Left ventricle myocardium inferior (tissue), 1 donor: ENCODE results near the gene GVQW3. TPM values are rescaled to one million over a fixed set of nuclear protein-coding genes. Genes with fewer than 3 reads are reported as not detected.
"Not testable (repeated sequence)": the region's sequence is repeated elsewhere in the genome, so short reads cannot be mapped to it uniquely, and the experiment has no call there.

ENCODE experiments used
- DNase-seq: peaks from one replicate; pipeline ENCODE4 v3.0.0-alpha.2; 2020
- H3K27ac ChIP-seq: fragments of 200-600 bp; replicated peaks from 2 replicates; pipeline ENCODE4 v1.8.0; 2021
- H3K27me3 ChIP-seq: fragments of 200-600 bp; 2 replicates; pipeline ENCODE4 v1.8.0; 2021; ENCODE audit warnings: low read depth
- H3K36me3 ChIP-seq: fragments of 200-600 bp; 2 replicates; pipeline ENCODE4 v1.8.0; 2021
- H3K4me1 ChIP-seq: fragments of 200-600 bp; 2 replicates; pipeline ENCODE4 v1.8.0; 2021
- H3K4me3 ChIP-seq: fragments of 200-600 bp; 2 replicates; pipeline ENCODE4 v1.8.0; 2021; ENCODE audit warnings: mild to moderate bottlenecking, moderate library complexity
- H3K9me3 ChIP-seq: fragments of 200-600 bp; replicated peaks from 2 replicates; pipeline ENCODE4 v1.8.0; 2021
- intact Hi-C: fragments of 100-400 bp; cut with micrococcal nuclease; formaldehyde crosslinking; loops from one replicate; pipeline ENCODE4 v1.11.0; 2022
- total RNA-seq: library from RNA; stranded (reverse); fragmentation: NEBNext Ultra II Directional; extraction: Animal tissue kit (Norgen Biotek cat#: 25700); gene quantifications from one replicate; pipeline ENCODE4 v1.2.1, GENCODE V29; 2021
- TF ChIP-seq, protein P1 (sequence below): fragments of 200-600 bp; IDR thresholded peaks from 2 replicates; pipeline ENCODE4 v1.8.0; 2021; ENCODE audit warnings: antibody characterized with exemption, mild to moderate bottlenecking, borderline replicate concordance
- donor health status: DM: no; HTN: yes; CAD: no; lungs with severe emphysema.

GVQW3 gene
- total RNA-seq, 1 donor from 2014 or later, result 1.8 TPM

DNA sequence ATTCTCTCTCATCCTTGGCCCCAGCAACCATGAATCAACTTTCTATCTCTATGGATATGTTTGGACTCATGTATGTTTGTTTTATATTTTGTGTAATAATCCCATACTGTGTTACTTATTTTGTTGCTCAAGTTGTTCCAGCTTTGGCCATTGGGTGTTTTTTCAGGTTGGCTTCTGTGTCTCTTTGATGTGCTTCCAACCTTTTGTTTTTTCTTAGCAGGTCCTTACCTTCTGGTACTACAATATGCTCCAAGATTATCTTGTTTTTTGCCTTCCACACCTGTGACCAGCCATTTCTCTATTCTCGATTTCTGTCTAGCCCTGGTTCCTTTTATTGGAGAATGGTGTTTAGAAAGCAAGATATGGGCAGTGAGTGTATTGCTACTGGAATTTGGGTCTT lies 14.2 kb downstream of the GVQW3 start:
- TF ChIP-seq, protein P1, sequence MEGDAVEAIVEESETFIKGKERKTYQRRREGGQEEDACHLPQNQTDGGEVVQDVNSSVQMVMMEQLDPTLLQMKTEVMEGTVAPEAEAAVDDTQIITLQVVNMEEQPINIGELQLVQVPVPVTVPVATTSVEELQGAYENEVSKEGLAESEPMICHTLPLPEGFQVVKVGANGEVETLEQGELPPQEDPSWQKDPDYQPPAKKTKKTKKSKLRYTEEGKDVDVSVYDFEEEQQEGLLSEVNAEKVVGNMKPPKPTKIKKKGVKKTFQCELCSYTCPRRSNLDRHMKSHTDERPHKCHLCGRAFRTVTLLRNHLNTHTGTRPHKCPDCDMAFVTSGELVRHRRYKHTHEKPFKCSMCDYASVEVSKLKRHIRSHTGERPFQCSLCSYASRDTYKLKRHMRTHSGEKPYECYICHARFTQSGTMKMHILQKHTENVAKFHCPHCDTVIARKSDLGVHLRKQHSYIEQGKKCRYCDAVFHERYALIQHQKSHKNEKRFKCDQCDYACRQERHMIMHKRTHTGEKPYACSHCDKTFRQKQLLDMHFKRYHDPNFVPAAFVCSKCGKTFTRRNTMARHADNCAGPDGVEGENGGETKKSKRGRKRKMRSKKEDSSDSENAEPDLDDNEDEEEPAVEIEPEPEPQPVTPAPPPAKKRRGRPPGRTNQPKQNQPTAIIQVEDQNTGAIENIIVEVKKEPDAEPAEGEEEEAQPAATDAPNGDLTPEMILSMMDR, result no peak
- Histone ChIP-seq H3K36me3 (no peaks in the 10 kb centered on the region), H3K4me3 (no peak overlapping the region), H3K4me1 (no peaks in the 10 kb centered on the region), H3K27me3 (no peaks in the 10 kb centered on the region), H3K9me3 (no peaks in the 10 kb centered on the region), H3K27ac (no peak overlapping the region)
- intact Hi-C loops, result no loop called here
- DNase-seq, result no peak

DNA sequence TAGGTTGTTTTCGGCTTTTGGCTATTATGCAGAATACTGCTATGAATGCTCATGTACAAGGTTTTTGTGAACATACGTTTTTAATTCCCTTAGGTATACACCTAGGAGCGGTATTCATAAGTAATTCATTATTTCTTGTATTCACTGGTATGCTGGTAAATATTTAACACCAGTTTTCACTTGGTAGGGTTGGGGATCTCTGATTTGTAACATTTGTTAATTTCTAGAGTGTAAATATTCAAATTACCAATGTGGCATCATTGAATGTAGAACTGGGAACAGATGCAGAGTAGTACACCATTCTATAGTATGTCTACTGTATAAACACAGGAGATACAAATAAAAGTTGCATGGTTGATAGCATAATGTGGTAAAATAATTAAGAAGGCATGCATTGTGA lies 16.3 kb downstream of the GVQW3 start:
- H3K9me3 ChIP-seq, result no peaks in the 10 kb centered on the region

DNA sequence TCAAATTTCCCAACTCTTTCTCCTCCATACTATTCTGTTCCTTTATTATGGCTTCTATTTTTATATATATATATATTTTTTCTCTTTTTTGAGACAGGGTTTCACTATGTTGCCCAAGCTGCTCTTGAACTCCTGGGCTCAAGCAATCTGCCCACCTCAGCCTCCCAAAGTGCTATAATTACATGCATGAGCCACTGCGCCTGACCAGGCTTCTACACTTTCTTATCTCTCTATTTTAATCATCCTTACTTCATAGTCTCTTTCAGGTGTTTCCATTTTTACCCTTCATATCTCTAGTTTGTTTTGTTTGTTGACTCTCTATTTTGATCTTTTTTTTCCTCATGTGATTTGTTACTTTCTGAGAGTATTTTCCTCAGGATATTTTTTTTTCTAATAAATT lies 19.8 kb downstream of the GVQW3 start:
- no peaks in the 10 kb centered on the region for H3K9me3 ChIP-seq
- H3K4me3 ChIP-seq, result no peak overlapping the region
- H3K27ac ChIP-seq, result no peak overlapping the region
- TF ChIP-seq, protein P1, result no peak
- DNase-seq, result no peak
- H3K4me1 ChIP-seq, result peaks cover 7% of the 10 kb centered on the region
- H3K36me3 ChIP-seq, result no peaks in the 10 kb centered on the region
- intact Hi-C loops, result no loop called here
- no peaks in the 10 kb centered on the region for H3K27me3 ChIP-seq

More for the DNA sequence above, 16.3 kb downstream of the GVQW3 start:
- intact Hi-C loops, result no loop called here
- H3K4me3 ChIP-seq, result no peak overlapping the region
- no peak for DNase-seq
- H3K4me1 ChIP-seq, result peaks cover 7% of the 10 kb centered on the region
- no peaks in the 10 kb centered on the region for H3K36me3 ChIP-seq
- TF ChIP-seq, protein P1, result no peak
- H3K27ac ChIP-seq, result no peak overlapping the region
- H3K27me3 ChIP-seq, result no peaks in the 10 kb centered on the region

DNA sequence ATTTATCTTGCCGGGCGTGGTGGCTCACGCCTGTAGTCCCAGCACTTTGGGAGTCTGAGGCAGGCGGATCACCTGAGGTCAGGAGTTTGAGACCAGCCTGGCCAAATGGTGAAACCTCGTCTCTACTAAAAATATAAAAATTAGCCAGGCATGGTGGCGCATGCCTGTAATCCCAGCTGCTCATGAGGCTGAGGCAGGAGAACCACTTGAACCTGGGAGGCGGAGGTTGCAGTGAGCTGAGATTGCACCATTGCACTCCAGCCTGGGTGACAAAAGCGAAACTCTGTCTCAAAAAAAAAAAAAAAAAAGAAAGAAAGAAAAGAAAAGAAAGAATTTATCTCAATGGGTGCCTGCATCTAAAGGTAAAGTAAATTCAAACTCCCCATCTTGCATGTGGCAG lies 20.4 kb downstream of the GVQW3 start:
- H3K9me3 ChIP-seq, H3K36me3 ChIP-seq, H3K27me3 ChIP-seq, DNase-seq, intact Hi-C loops, H3K4me1 ChIP-seq, H3K27ac ChIP-seq, H3K4me3 ChIP-seq: not testable (repeated sequence)

DNA sequence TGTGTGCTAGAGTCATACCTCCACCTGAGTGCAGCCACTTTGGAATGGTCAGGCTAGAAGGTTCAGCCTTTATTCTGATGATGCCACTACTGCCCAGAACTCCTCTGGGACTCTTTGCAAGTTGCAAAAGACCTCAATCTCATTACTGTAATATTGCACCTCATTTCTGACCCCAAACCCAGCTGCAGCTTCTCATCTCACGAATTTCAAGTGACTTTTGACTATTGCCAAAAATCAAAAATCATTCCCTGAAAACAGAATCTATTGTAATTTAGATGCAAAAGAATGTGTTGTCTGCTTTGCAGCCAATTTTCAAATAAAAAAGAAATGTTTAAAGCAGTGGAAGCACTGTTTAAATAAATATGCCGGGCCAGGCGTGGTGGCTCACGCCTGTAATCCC lies 25.2 kb downstream of the GVQW3 start:
- no peak for DNase-seq
- H3K4me1 ChIP-seq, result no peaks in the 10 kb centered on the region
- no peaks in the 10 kb centered on the region for H3K27me3 ChIP-seq
- intact Hi-C loops, result no loop called here
- H3K36me3 ChIP-seq, result no peaks in the 10 kb centered on the region
- TF ChIP-seq, protein P1, result no peak
- H3K27ac ChIP-seq, result no peak overlapping the region
- no peak overlapping the region for H3K4me3 ChIP-seq
- H3K9me3 ChIP-seq, result no peaks in the 10 kb centered on the region

DNA sequence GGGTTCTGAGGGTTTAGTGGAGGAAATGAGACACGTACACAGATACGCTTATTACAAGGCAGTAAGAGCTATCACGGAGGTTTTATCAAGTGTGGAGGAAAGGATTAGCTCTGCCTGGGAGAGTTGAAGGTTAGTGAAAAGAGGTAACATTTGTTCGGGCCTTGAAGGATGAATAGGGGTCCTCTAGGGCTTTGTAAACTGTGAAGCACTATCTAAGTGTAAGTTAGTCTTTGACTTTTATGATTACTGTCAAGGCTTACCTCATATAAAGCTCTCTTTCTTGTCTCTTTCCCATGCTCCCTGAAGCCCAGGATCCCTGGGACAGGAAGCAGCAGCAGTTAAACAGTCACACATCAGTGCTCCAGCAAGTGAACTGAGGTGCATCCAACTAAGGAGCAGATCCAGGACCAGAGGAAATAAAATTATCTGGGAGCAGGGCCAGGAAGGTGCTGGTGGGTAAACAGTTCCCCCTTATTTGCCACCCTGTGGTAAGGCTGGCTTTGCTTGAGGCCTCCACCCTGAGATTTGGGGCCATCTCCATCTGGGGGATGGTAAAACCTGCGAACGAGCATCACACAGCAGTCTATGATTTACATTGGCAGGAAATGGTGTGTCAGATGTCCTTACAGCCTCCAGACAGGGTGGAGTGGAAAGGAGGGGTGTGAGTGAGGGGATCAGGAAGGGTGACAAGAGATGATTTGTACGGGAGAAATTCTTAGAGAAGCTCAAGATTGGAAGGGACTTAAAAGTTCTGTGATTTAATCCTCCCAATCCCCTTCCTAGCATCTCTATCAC lies 27.2 kb downstream of the GVQW3 start:
- TF ChIP-seq, protein P1, result no peak
- Histone ChIP-seq H3K27me3 (no peaks in the 10 kb centered on the region), H3K9me3 (no peaks in the 10 kb centered on the region), H3K27ac (no peak overlapping the region), H3K36me3 (no peaks in the 10 kb centered on the region), H3K4me1 (no peaks in the 10 kb centered on the region), H3K4me3 (no peak overlapping the region)
- intact Hi-C loops, result no loop called here
- DNase-seq, result no peak
